ENCODE data around the gene SETD3. TPM values are rescaled to one million over a fixed set of nuclear protein-coding genes. Genes with fewer than 3 reads are reported as not detected.

The SETD3 gene
- total and polyA plus RNA-seq, 2 experiments from 2014 or later, result 40.7 to 68.0 TPM

GRCh38 chr14:99525699-99526080, 45.0 kb upstream of the SETD3 start:
- H3K9me2 ChIP-seq (ENCODE audit: insufficient read depth), result no peaks in the 10 kb centered on the region
- H3K27ac ChIP-seq (ENCODE audit: low read depth), result no peak overlapping the region
- peaks cover 15% of the 10 kb centered on the region for H3K27me3 Mint-ChIP-seq (ENCODE audit: insufficient read depth, low read depth, poor library complexity)
- H3K27ac Mint-ChIP-seq, result no peak overlapping the region
- peaks cover 42% of the 10 kb centered on the region for H3K4me1 ChIP-seq (ENCODE audit: insufficient read depth)
- no peak overlapping the region for H3K4me3 ChIP-seq
- no peaks in the 10 kb centered on the region for H3K36me3 ChIP-seq (ENCODE audit: insufficient read depth)
- no peaks in the 10 kb centered on the region for H3K27me3 ChIP-seq (ENCODE audit: insufficient read depth)
- peaks cover 58% of the 10 kb centered on the region for H3K4me1 Mint-ChIP-seq
- no peak overlapping the region for H3K4me3 Mint-ChIP-seq
- 0 out of 2 replicates have a peak, but pooled peaks cover 8% of the 10 kb centered on the region for H3F3A ChIP-seq (replicated peaks; ENCODE audit: low read depth)
- ATAC-seq (no peak), DNase-seq (ENCODE audit: low spot score) (no peak)
- H3K4me2 ChIP-seq, result no peak overlapping the region
- H4K20me1 ChIP-seq (replicated peaks; ENCODE audit: insufficient read depth), result no peaks in the 10 kb centered on the region
- no peaks in the 10 kb centered on the region; the same call in 2 of the 3 replicates for H3K36me3 Mint-ChIP-seq (ENCODE audit: low read depth)
- no peak overlapping the region for H2AFZ ChIP-seq
- no peaks in the 10 kb centered on the region for H3K9me3 Mint-ChIP-seq
- TF ChIP-seq POLR2AphosphoS5 (IDR thresholded peaks at IDR 0.05; ENCODE audit: low read depth) (no peak), EZH2 (IDR thresholded peaks at IDR 0.05; ENCODE audit: low read depth, unreplicated experiment) (no peak), JUNB (IDR thresholded peaks at IDR 0.05; ENCODE audit: unreplicated experiment) (no peak), STAT1 (IDR thresholded peaks at IDR 0.05; ENCODE audit: unreplicated experiment) (no peak), CTCF (conservative IDR thresholded peaks at IDR 0.05; ENCODE audit: low read depth in 2 of 2) (no peak), EZH2phosphoT487 (IDR thresholded peaks at IDR 0.05; ENCODE audit: unreplicated experiment) (no peak), REST (IDR thresholded peaks at IDR 0.05; ENCODE audit: unreplicated experiment) (no peak), NANOG (IDR thresholded peaks at IDR 0.05; ENCODE audit: borderline replicate concordance) (no peak), ETS1 (IDR thresholded peaks at IDR 0.05) (no peak)
- H3K79me2 ChIP-seq (replicated peaks; ENCODE audit: insufficient read depth), result no peaks in the 10 kb centered on the region; the same call in 1 of the 2 replicates
